Fibroblast of skin of abdomen (primary cell): Measurements from ENCODE around the gene SPAST.
"Not testable (repeated sequence)": the region's sequence is repeated elsewhere in the genome, so short reads cannot be mapped to it uniquely, and the experiment has no call there.

Source experiments
- DNase-seq: peaks from one replicate; pipeline ENCODE4 v3.0.0-alpha.2; 2013

The SPAST gene

GRCh38 chr2:32129086-32129485 lies 65.7 kb downstream of the SPAST start:
- no peak for DNase-seq

DNA sequence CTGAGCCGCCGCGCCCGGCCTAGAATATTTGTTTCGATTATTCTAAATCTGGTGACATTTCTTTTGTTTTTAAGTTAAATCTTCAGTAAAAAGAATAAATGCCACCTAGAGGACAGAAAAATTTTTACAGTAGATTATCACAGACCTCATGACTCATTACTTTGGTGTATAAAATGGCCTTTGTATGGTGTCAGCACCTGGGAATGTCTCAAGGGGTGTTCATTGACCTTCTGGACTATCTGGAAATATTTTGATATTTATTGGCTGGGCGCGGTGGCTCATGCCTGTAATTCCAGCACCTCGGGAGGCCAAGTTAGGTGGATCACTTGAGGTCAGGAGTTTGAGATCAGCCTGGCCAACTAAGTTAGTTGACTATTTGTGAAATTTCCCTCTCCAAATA lies 72.1 kb downstream of the SPAST start:
- DNase-seq, result peak; percentile 77

GRCh38 chr2:32136097-32136496 lies 72.7 kb downstream of the SPAST start:
- DNase-seq, result peak; percentile 53

- not testable (repeated sequence) for DNase-seq
These were observed 88.2 kb downstream of the SPAST start for GRCh38 chr2:32151544-32151943.

DNA sequence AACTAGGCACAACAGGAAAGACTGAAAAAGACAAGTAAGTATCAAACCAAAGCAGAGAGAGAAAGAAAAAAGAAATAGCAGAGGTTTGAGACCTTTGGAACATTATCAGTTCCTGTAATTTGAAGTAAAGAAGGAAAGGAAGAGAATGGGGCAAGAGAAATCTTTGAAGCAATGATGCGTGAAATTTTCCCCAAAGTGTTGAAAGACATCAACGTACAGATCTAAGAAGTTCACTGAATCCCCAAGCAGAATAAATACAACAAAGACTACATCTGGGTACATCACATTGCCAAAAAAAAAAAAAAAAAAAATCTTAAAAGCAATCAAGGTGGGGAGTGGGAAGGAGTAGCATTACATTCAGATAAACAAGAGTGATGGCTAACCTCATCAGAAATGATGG lies 96.3 kb downstream of the SPAST start:
- no peak for DNase-seq

- no peak for DNase-seq
These were observed 97.9 kb downstream of the SPAST start for GRCh38 chr2:32161296-32161695.

GRCh38 chr2:32164254-32164653 lies 100.9 kb downstream of the SPAST start:
- not testable (repeated sequence) for DNase-seq

DNA sequence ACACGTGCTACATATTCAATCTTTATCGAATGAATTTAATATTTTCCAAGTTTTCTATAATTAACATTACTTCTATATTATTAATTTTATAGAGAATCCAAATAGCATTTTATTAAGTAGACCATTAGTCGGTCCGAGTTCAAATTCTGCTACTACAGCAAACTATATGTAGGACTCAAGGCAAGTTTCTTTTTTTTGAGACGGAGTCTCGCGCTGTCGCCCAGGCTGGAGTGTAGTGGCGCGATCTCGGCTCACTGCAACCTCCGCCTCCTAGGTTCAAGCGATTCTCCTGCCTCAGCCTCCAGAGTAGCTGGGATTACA lies 101.6 kb downstream of the SPAST start:
- DNase-seq, result not testable (repeated sequence)

DNA sequence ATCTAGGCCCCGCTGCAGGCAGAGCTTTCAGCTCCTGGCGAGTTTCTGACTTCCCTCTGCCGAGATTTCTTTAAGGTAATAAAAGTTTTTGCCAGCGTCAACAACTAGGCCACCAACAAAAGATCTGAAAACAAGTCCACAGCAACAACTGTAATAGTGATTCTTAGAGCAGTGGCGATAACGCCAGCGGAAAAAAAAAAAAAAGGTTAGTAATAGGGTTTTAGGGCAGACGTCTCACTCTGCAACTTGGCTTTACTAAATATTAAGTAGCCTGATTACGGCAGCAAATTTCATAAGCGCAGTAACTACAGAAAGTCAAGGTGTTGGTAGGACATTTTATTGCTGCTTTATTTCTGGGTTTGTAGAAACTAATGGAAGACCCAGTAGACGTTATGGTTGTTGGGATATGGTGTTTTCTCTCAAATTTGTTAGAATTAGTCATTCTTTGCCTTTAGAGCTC lies 102.8 kb downstream of the SPAST start:
- DNase-seq, result no peak

DNA sequence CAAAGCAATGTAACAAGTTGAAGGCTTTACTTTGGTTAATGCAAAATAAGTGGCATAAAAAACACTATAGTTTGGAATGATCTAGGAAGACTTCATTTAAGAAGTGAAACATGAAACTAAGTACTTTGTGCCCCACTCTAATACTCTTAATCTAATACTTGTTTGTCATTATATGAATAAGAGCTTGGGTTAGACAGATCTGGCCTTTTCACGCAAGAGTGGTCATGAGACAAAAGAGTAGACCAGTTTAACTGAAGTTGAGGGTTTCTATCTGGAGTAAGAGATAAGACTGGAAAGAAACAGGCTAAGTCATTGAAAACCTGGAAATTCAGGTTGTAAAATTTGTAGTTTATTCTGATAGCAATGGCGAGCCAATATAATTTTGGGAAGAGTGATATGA lies 105.2 kb downstream of the SPAST start:
- DNase-seq, result no peak

- DNase-seq, result peak; percentile 1
These were observed 109.5 kb downstream of the SPAST start for GRCh38 chr2:32172870-32173269.

DNA sequence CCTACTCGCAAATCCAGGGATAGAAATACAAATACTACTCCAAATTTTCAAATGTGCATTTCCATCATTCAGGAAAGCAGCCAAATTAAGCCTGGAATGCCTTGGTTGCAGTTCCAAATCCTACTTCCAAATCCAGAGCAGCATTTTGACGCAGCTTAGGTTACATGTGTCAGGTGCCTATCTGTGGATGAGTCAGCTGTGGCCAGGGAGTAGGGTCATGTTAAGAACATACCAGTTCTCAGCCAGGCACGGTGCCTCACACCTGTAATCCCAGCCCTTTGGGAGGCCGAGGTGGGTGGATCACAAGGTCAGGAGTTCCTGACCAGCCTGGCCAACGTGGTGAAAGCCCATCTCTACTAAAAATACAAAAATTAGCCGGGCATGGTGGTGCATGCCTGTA lies 119.3 kb downstream of the SPAST start:
- DNase-seq, result no peak

- DNase-seq, result no peak
These were observed 125.7 kb downstream of the SPAST start for GRCh38 chr2:32189011-32189410.

GRCh38 chr2:32192418-32192817 lies 129.1 kb downstream of the SPAST start:
- no peak for DNase-seq

DNA sequence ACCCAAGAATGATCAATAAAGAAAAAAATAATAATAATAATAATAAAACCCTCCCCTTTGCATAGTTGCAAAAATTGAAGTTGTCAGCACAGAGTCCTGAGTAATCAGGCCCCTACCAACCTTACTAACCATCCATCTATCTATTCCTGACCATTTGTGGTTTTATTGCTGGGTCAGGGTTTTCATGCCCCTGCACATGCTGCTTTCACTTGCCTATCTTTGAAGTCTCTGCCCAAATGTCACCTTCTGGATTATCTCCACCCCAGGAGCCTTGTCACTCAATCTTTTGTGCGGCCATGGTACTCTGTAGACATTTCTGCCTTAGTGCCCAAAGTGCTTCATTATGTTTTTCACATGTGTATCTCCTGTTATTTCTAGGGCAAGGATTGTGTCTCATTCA lies 137.5 kb downstream of the SPAST start:
- DNase-seq, result no peak

DNA sequence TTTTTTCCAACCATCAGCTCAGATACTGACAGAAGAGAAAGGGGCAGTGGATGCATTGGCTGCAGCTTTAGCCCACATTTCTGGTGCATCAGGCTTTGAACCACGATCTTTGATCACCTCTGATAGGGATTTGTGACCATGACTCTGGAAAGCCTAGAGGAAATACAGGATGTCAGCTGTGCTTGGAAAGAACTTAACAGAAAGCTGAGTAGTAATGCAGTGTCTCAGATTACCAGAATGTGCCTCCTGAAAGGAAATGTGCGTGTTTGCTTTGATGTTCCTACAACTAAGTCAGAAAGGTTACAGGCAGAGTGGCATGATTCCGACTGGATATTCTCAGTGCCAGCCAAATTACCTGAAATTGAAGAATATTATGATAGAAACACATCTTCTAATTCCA lies 140.1 kb downstream of the SPAST start:
- DNase-seq, result not testable (repeated sequence)
